Central memory CD8-positive, alpha-beta T cell (primary cell): ENCODE data around the gene STX16.

Experiments used
- ATAC-seq: fragments of 150-1000 bp; cut with Tn5 transposase; replicated peaks from 2 replicates; pipeline ENCODE4 v1.10.0; 2022; ENCODE audit warnings: mild to moderate bottlenecking, moderate FRiP score, moderate number of reproducible peaks; ENCODE audit not compliant: poor library complexity, severe bottlenecking; ENCODE audit errors: extremely low read depth
- DNase-seq, 2 donors: peaks; one replicate each; pipeline ENCODE4 v3.0.0; 2021; ENCODE audit warnings: low spot score in 2 of 2
- H3K27ac Mint-ChIP-seq: one replicate; pipeline ENCODE4 v1.8.0; 2022; ENCODE audit warnings: low read depth, mild to moderate bottlenecking, moderate library complexity, mixed read lengths
- H3K27me3 Mint-ChIP-seq: one replicate; pipeline ENCODE4 v1.8.0; 2022; ENCODE audit warnings: mixed read lengths
- H3K36me3 Mint-ChIP-seq: one replicate; pipeline ENCODE4 v1.8.0; 2022; ENCODE audit warnings: mild to moderate bottlenecking, moderate library complexity, mixed read lengths; ENCODE audit not compliant: insufficient read depth
- H3K4me1 Mint-ChIP-seq: one replicate; pipeline ENCODE4 v1.8.0; 2022; ENCODE audit warnings: mixed read lengths
- H3K4me3 Mint-ChIP-seq: one replicate; pipeline ENCODE4 v1.8.0; 2022; ENCODE audit warnings: mild to moderate bottlenecking, moderate library complexity, mixed read lengths
- H3K9me3 Mint-ChIP-seq: one replicate; pipeline ENCODE4 v1.8.0; 2022; ENCODE audit warnings: mixed read lengths

STX16 gene

DNA sequence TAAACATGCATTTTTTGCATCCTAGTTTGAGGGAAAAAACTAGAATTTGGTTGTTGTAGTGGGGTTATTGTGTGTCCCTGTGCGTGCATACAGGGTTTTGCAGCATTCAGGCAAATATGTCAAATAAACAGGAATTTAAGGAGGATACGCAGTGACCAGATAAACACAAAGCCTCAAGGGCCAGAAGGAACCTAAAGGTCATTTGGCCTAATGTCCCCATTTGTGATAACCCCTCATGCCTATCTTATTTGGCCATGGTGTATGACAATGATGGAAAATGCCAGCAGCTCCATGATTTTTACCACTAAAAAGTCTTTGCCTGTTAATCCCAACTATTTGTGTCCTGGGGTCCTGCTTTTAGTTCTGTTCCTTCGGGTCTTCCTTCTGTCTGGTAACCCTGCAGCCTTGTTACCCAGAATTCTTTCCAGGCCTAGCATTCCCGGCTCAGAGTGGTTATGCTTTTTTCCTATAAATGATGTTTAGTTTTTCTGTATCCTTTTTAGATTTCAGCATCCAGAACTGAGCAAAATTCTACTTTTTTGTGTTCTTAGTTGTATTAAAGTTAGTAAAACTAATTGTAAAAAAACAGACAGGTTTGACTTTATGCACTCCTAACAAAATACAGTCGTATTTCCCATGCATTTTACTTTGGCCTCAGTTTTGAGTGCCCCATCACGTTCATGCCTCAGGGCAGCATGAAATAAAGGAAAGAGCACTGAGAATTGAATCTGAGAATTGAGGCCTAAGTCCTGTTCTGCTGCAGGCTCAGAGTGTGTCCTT is 4.4 kb downstream of the STX16 start:
- Mint-ChIP-seq H3K4me1 (peaks cover 69% of the 10 kb centered on the region), H3K9me3 (no peaks in the 10 kb centered on the region), H3K36me3 (peaks cover 26% of the 10 kb centered on the region), H3K27ac (peak overlapping the region; percentile 50), H3K27me3 (no peaks in the 10 kb centered on the region), H3K4me3 (no peak overlapping the region)
- no peak for ATAC-seq
- no peak for DNase-seq

DNA sequence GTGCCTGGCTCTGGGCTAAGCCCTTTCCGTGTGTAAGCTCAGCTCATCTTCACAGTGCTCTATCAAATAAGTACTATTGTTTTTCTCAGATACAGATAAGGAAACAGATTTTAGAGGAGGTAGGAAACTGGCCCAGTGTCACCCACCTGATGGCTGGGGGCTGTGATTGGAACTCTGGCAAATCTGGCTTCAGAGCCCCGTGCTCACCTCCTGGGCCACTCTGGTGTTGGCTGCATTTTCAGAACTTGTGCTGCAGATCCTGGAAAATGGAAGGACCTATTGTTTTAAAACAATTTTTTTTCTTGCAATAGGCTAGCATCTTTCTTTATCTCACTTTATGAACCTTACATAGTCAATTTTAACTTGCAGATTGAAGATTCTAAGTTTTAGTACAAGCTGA is 5.7 kb downstream of the STX16 start:
- H3K36me3 Mint-ChIP-seq, result peaks cover 22% of the 10 kb centered on the region
- no peaks in the 10 kb centered on the region for H3K9me3 Mint-ChIP-seq
- H3K4me3 Mint-ChIP-seq, result no peak overlapping the region
- DNase-seq, result no peak
- peaks cover 70% of the 10 kb centered on the region for H3K4me1 Mint-ChIP-seq
- H3K27ac Mint-ChIP-seq, result peak overlapping the region; percentile 50
- no peaks in the 10 kb centered on the region for H3K27me3 Mint-ChIP-seq
- no peak for ATAC-seq

DNA sequence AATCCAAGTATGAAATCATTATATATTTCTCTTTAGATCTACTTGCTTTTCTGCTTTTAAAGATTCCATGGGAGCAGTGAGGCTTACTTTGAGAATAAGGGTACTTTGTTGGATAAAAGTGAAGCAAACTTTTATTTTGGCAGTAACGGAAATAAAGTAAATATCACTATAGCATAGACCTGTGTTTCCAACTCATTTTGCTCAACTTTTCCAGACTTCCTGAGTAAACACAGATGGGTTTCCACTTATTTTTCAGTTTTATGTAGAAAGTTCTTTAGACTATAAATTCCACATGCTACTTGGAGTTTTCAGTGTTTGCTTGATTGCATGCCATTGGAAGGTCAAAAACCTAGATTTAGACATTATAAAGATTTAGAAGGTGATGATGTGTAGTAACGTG is 6.2 kb downstream of the STX16 start:
- ATAC-seq (no peak), DNase-seq (no peak)
- H3K27me3 Mint-ChIP-seq, result no peaks in the 10 kb centered on the region
- H3K9me3 Mint-ChIP-seq, result no peaks in the 10 kb centered on the region
- H3K36me3 Mint-ChIP-seq, result peaks cover 19% of the 10 kb centered on the region
- no peak overlapping the region for H3K4me3 Mint-ChIP-seq
- H3K27ac Mint-ChIP-seq, result peak overlapping the region; percentile 50
- peaks cover 74% of the 10 kb centered on the region for H3K4me1 Mint-ChIP-seq

DNA sequence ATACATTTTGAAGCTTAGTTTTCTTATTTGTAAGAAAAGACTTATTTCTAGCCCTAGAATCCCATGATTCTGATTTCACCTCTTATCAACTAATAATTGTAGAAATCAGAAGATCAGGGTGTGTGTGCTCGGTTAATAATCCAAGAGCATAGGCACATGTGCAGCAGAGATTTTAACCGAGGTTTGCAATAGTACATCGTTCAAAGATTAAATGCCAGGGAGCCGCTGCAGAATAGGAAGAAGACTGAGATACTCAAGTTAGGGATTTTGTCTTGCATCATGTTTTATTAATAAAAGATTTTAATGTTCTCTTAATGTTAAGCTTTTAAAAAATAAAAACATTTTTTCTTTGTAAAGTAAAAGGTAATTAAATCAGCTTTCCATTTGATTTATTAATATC is 6.9 kb downstream of the STX16 start:
- Mint-ChIP-seq H3K4me1 (peaks cover 67% of the 10 kb centered on the region), H3K4me3 (peak overlapping the region; percentile 20)

DNA sequence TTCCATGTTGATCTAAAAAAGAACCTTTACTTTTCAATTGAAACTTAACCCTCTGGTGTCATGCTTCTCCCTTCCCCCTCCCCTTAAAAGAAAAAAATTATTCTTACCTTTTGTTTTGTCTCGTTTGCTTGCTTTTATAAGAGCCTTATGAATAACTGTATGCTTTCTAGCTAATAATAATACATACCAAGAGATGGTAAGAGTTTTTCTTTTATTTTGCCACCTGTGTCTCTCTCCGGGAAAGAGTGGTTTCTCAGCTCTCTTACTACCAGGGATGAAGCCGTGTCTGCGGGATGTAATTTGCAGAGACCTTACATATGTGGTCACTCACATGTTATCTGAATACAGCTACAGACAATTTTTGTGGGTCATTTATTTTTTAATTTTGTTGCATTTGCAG is 7.7 kb downstream of the STX16 start:
- no peak overlapping the region for H3K4me3 Mint-ChIP-seq
- ATAC-seq (no peak), DNase-seq (no peak)
- no peaks in the 10 kb centered on the region for H3K27me3 Mint-ChIP-seq
- peaks cover 66% of the 10 kb centered on the region for H3K4me1 Mint-ChIP-seq
- no peaks in the 10 kb centered on the region for H3K9me3 Mint-ChIP-seq
- H3K36me3 Mint-ChIP-seq, result peaks cover 12% of the 10 kb centered on the region
- H3K27ac Mint-ChIP-seq, result peak overlapping the region; percentile 81

More for the DNA sequence above, 6.9 kb downstream of the STX16 start:
- Mint-ChIP-seq H3K36me3 (peaks cover 14% of the 10 kb centered on the region), H3K27ac (no peak overlapping the region), H3K9me3 (no peaks in the 10 kb centered on the region), H3K27me3 (no peaks in the 10 kb centered on the region)
- ATAC-seq, result no peak
- no peak for DNase-seq

DNA sequence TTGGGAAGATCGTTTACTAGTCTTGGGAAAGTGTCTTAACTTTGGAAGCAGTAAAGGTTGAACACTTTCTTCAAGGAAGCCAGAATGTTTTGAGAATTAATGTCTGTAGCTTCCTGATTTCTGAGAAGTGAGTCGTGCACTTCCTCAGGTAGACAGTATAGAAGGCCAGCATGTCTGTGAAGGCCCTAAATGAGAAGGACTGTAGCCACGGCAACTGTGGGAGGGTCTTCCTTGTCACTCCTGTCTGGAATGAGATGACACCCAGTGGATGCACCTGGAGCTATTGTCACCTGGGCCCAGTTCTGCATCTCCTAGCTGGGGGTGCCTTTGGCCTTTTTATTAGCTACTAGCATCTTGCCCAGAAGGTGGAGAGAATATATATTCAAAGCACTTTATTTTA is 8.8 kb downstream of the STX16 start:
- Mint-ChIP-seq H3K4me3 (peak overlapping the region; percentile 59), H3K9me3 (no peaks in the 10 kb centered on the region), H3K27me3 (no peaks in the 10 kb centered on the region), H3K27ac (peak overlapping the region; percentile 81), H3K36me3 (peaks cover 12% of the 10 kb centered on the region), H3K4me1 (peaks cover 66% of the 10 kb centered on the region)
- DNase-seq, result no peak
- ATAC-seq, result no peak

DNA sequence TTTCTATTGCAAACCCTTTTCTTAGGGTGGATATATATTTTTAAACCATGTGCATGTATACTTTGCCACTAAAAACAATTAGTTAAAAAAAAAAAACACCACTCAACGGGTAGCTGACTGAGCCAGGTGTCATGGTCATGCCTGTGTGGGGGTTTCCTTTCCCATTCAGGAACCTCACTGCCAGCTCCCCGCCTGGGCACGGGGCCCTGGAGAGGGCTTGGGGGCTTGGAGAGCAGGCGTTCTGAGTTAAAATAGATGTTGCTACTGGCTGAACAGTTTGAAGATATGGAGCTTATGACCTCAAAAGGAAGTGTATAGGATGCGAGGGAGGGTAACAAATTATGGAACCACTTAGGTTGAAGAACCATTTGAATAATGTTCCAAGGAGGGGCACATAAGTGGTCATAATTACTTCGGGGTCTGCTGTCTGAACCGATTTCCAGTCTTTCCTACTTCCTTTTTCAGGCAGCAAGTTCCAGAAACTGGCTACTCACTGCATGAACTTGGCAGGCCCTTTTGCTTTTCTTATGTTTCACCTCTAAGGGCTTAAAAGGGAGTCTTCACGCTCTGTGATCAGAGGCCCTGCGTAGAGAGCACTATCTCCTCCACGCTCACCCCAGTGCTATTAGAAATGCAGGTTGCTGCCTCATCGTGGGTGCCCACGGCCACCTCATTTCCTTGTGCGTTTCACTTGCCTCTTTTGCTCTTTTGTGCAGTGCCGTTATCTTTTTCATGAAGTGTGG is 9.9 kb downstream of the STX16 start:
- Mint-ChIP-seq H3K36me3 (peaks cover 9% of the 10 kb centered on the region), H3K27me3 (no peaks in the 10 kb centered on the region), H3K27ac (peak overlapping the region; percentile 81), H3K4me3 (peak overlapping the region; percentile 36), H3K4me1 (peaks cover 68% of the 10 kb centered on the region), H3K9me3 (no peaks in the 10 kb centered on the region)
- ATAC-seq (peak; percentile 81), DNase-seq (no peak)

DNA sequence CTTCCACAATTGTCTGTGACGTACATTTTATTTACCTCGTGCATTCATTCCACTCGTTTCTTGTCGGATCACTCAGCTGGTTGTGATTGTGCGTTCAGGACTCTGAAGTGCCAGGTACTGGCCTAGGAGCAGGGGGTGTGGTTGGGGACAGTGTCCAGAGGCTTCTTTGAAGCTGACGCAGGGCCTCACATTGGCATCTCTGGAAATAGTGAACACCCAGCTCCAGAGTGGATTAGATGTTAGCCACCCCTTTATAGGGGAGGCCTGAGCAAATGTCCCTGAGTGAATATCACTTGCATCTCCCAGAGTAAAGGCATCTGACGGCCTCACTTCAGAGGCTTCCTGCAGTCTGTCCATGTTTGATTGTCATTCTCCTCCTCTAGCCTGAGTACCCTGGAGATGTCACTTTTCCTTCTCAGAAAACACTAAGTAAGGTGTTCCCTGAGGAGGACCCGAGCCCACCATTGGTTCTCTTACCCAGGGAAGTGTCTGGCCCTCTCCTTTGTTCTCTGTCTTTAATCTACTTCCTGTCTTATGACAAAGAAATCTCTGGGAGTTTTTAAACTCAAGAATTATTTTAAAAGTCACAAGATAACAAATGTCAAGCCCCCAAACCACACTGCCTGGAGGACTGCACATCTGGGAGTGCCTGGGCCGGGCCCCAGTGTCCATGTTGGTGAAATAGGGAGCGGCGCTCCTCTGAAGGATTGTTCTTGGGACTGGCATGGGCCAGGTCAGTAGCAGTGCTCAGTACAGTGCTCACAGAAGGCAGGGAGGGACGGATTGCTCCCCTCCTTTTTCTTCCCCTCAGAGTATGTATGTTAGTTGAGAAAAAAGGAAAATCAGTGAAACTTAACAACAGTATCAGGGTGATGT is 10.8 kb downstream of the STX16 start:
- peaks cover 65% of the 10 kb centered on the region for H3K4me1 Mint-ChIP-seq
- H3K27me3 Mint-ChIP-seq, result no peaks in the 10 kb centered on the region
- H3K27ac Mint-ChIP-seq, result peak overlapping the region; percentile 81
- ATAC-seq (peak; percentile 26), DNase-seq (no peak)
- peaks cover 12% of the 10 kb centered on the region for H3K36me3 Mint-ChIP-seq
- H3K9me3 Mint-ChIP-seq, result no peaks in the 10 kb centered on the region
- peak overlapping the region; percentile 36 for H3K4me3 Mint-ChIP-seq

DNA sequence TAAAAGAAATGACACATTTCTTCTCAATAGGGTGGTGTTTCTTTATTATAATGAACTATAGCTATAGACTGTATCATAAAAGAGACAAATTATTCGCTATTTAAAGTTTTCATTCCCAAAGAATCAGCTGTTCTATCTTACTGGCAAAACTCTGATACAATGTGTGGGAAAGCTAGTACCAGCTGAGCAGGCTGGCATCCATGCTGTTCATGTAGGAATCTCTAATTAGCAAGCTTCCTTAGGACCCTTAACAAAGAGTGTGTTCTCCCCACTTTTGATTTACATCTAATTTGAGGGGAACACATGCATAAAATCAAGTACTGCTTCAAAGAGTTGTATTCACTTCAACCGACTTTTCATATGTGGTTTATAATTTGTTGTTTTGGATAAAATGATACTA is 13.2 kb downstream of the STX16 start:
- Mint-ChIP-seq H3K27me3 (no peaks in the 10 kb centered on the region), H3K9me3 (no peaks in the 10 kb centered on the region), H3K27ac (no peak overlapping the region), H3K4me1 (peaks cover 47% of the 10 kb centered on the region), H3K36me3 (peaks cover 23% of the 10 kb centered on the region), H3K4me3 (no peak overlapping the region)
- no peak for ATAC-seq
- no peak for DNase-seq

DNA sequence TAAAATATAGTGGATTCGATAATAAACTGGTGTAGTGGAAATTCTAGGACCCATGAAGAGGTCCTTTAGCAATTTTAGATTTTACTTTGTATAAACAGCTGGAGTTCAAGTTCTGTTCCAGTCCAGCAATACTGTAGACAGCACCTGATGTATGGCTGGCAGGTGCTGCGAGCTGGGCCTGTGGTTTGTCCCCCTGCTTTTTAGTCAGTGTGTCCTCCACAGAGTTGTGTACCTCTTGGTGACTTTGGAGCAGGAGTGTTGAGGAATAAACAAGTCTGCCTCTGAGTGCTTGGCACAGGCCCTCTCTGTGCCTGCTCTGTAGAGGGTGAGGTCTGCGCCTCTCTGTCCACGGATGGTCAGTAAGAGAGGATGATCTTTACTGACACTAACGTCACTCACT is 13.8 kb downstream of the STX16 start:
- H3K36me3 Mint-ChIP-seq, result peaks cover 25% of the 10 kb centered on the region
- H3K4me3 Mint-ChIP-seq, result no peak overlapping the region
- H3K9me3 Mint-ChIP-seq, result no peaks in the 10 kb centered on the region
- no peaks in the 10 kb centered on the region for H3K27me3 Mint-ChIP-seq
- ATAC-seq (no peak), DNase-seq (no peak)
- peaks cover 41% of the 10 kb centered on the region for H3K4me1 Mint-ChIP-seq
- no peak overlapping the region for H3K27ac Mint-ChIP-seq

DNA sequence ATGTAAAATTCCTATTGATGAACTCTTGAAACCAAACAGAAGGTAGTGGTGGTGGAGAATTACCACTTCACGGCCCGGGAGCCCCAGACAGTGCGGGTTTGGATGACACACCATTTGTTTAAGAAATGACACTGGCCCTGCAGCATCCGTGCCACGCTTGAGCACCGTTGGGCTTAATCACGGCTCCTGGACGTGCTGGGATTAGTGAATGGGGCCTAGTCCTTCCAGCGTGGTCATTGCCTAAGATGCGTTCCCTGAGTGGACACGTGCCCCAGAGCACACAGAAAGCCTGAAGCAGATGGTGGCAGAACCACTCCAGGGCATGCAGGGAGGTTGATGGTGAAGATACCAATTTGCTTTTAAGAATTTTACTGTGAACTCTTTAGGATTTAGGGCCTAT is 14.5 kb downstream of the STX16 start:
- peaks cover 35% of the 10 kb centered on the region for H3K4me1 Mint-ChIP-seq
- DNase-seq, result no peak
- H3K36me3 Mint-ChIP-seq, result peaks cover 27% of the 10 kb centered on the region
- no peaks in the 10 kb centered on the region for H3K27me3 Mint-ChIP-seq
- H3K4me3 Mint-ChIP-seq, result no peak overlapping the region
- H3K27ac Mint-ChIP-seq, result no peak overlapping the region
- H3K9me3 Mint-ChIP-seq, result no peaks in the 10 kb centered on the region
- no peak for ATAC-seq

DNA sequence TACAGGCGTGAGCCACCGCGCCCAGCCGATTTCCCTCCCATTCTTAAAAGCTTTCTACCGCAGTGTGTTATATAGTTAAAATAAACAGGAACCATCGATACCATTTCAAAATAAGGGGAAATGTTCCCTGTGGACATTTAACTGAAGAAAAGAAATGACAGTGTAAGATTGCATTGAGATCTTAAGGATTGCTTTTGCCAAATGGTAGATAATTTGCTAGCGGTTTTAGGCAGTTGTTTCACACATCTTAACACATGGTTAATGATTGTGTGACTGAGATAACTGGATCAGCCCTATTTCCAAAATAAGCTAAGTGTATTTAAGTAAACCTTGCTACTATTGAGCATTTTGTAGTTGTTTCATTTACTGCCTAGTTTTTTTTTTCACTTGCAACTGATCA is 15.6 kb downstream of the STX16 start:
- ATAC-seq (no peak), DNase-seq (no peak)
- peak overlapping the region; percentile 67 for H3K27ac Mint-ChIP-seq
- H3K36me3 Mint-ChIP-seq, result peaks cover 28% of the 10 kb centered on the region
- H3K4me1 Mint-ChIP-seq, result peaks cover 24% of the 10 kb centered on the region
- H3K4me3 Mint-ChIP-seq, result no peak overlapping the region
- no peaks in the 10 kb centered on the region for H3K27me3 Mint-ChIP-seq
- no peaks in the 10 kb centered on the region for H3K9me3 Mint-ChIP-seq
